ENCODE results near the gene CORT. TPM values are rescaled to one million over a fixed set of nuclear protein-coding genes. Genes with fewer than 3 reads are reported as not detected.
A peak's percentile ranks its signal among the peaks of the same experiment; 100 is the strongest.
"Not testable (repeated sequence)": the region's sequence is repeated elsewhere in the genome, so short reads cannot be mapped to it uniquely, and the experiment has no call there.

CORT gene
- total RNA-seq, 6 donors from 2014 or later = 0.26 to 0.59 TPM; not detected in 4

DNA sequence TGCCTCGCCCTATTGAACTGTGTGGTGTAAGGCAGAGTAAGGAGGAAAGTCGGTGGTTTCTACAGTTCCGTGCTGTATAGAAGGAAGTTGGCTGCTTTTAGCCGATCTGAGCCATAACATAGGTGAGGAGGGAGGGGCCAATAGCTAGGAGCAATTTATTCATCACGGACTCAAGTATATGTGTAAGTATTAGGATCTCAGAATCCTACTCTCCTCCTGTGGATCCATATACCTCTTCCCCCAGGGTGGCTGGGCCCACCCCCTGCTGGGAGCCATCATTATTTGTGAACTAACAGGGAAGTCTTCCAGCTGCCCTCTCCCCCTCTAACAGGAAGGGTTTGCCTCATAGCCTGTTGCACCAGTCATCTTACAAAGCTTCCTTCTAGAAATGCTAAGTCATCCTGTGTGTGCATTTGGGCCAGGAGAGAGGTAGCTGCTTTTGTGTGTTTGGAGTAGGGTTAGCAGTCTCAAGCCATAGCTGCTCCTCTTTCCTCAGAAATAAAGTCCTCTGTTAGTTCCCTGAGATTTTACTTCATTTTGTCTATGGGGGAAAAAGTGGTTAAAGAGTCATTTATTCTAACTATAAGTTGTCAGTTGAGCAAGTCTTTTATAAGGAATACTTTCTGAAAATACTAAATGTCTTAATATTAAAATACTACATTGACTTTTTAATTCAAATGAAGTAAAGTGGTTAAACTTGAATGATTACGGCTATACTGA lies 34.5 kb upstream of the CORT start:
- Histone ChIP-seq H3K27me3 (no peaks in the 10 kb centered on the region), H3K4me1 (peaks cover 0 to 10% (median 0%) of the 10 kb centered on the region in 4 donors), H3K36me3 (peaks cover 32 to 95% (median 83%) of the 10 kb centered on the region in 4 donors), H3K4me3 (no peak overlapping the region), H3K9me3 (no peaks in the 10 kb centered on the region), H3K27ac (peak overlapping the region; percentile 57 to 83 (median 72))
- peak in 1 of 2 donors; percentile 67 for DNase-seq
- 60 to 63% methylated on average over 6 of the region's 6 CpGs for WGBS, 2 donors
- TF ChIP-seq EP300 (IDR thresholded peaks at IDR 0.05) (peak in 1 of 4 donors; percentile 48), POLR2AphosphoS5 (IDR thresholded peaks at IDR 0.05) (peak; percentile 57 to 68), POLR2A (IDR thresholded peaks at IDR 0.05) (peak in 1 of 4 donors; percentile 24)
- TF ChIP-seq, protein P1, sequence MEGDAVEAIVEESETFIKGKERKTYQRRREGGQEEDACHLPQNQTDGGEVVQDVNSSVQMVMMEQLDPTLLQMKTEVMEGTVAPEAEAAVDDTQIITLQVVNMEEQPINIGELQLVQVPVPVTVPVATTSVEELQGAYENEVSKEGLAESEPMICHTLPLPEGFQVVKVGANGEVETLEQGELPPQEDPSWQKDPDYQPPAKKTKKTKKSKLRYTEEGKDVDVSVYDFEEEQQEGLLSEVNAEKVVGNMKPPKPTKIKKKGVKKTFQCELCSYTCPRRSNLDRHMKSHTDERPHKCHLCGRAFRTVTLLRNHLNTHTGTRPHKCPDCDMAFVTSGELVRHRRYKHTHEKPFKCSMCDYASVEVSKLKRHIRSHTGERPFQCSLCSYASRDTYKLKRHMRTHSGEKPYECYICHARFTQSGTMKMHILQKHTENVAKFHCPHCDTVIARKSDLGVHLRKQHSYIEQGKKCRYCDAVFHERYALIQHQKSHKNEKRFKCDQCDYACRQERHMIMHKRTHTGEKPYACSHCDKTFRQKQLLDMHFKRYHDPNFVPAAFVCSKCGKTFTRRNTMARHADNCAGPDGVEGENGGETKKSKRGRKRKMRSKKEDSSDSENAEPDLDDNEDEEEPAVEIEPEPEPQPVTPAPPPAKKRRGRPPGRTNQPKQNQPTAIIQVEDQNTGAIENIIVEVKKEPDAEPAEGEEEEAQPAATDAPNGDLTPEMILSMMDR (IDR thresholded peaks at IDR 0.05) = no peak
- ATAC-seq (ENCODE audit: low FRiP score in 2 of 2) = peak; percentile 83 to 87

DNA sequence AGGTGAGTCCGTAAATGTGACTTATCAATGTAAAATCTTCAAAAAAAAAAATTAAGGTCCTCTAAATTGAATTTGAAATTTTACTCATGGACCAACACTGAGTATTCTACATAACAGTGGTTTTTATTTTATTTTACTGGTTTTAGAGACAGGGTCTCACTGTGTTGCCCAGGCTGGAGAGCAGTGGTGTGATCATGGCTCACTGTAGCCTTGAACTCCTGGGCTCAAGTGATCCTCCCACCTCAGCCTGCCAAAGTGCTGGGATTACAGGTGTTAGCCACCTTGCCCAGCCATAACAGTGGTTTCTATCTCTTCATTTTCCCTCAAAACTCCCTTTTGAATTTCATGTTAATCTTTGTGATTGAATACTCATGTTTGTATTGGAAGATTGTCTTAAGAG lies 33.9 kb upstream of the CORT start:
- WGBS, 2 donors = 90 to 96% methylated on average over 1 of the region's 1 CpG
- not testable (repeated sequence) for ATAC-seq (ENCODE audit: low FRiP score in 2 of 2); H3K9me3 ChIP-seq; H3K27me3 ChIP-seq; DNase-seq; H3K4me3 ChIP-seq
- H3K36me3 ChIP-seq = peaks cover 32 to 95% (median 84%) of the 10 kb centered on the region in 4 donors
- peaks cover 0 to 10% (median 0%) of the 10 kb centered on the region in 4 donors for H3K4me1 ChIP-seq
- peak overlapping the region; percentile 57 to 83 (median 72) for H3K27ac ChIP-seq

DNA sequence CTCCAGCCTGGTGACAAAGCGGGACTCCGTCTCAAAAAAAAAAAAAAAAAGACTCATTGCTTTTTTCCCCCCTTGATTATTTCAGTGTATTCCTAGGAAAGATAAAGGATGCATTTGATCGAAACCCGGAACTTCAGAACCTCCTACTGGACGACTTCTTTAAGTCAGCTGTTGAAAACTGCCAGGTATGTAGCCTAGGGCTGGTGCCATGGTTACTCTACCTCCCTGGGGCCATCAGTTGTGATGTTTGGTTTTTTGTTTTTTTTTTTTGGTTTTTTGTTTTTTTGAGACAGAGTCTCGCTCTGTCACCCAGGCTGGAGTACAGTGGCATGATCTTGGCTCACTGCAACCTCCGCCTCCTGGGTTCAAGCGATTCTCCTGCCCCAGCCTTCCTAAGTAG lies 31.1 kb upstream of the CORT start:
- 96 to 97% methylated on average over 8 of the region's 8 CpGs for WGBS, 2 donors
- DNase-seq; H3K27me3 ChIP-seq; H3K27ac ChIP-seq; H3K4me3 ChIP-seq; ATAC-seq (ENCODE audit: low FRiP score in 2 of 2); H3K9me3 ChIP-seq: not testable (repeated sequence)
- Histone ChIP-seq H3K36me3 (peaks cover 22 to 75% (median 59%) of the 10 kb centered on the region in 4 donors), H3K4me1 (peaks cover 0 to 10% (median 0%) of the 10 kb centered on the region in 4 donors)

DNA sequence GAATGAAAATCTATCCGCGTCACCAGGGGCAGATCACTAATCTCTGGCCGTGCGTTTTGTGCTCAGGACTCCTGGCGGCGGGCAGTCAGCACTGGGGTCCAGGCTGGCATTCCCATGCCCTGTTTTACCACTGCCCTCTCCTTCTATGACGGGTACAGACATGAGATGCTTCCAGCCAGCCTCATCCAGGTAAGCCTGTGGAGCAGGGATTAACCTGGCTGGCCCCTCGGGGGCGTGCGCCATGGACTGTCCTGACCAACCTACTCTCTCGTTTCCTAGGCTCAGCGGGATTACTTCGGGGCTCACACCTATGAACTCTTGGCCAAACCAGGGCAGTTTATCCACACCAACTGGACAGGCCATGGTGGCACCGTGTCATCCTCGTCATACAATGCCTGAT lies 30.5 kb upstream of the CORT start:
- H3K36me3 ChIP-seq = peaks cover 19 to 71% (median 54%) of the 10 kb centered on the region in 4 donors
- peaks cover 0 to 6% (median 0%) of the 10 kb centered on the region in 4 donors for H3K4me1 ChIP-seq
- H3K27ac ChIP-seq = no peak overlapping the region
- ATAC-seq (ENCODE audit: low FRiP score in 2 of 2) = no peak
- TF ChIP-seq EP300 (IDR thresholded peaks at IDR 0.05) (no peak), POLR2A (IDR thresholded peaks at IDR 0.05) (no peak), POLR2AphosphoS5 (IDR thresholded peaks at IDR 0.05) (no peak)
- TF ChIP-seq, protein P1 (IDR thresholded peaks at IDR 0.05) = no peak
- no peaks in the 10 kb centered on the region for H3K27me3 ChIP-seq
- 95% methylated on average over 15 of the region's 15 CpGs for WGBS, 2 donors
- H3K9me3 ChIP-seq = no peaks in the 10 kb centered on the region
- no peak overlapping the region for H3K4me3 ChIP-seq
- peak in 1 of 2 donors; percentile 64 for DNase-seq

DNA sequence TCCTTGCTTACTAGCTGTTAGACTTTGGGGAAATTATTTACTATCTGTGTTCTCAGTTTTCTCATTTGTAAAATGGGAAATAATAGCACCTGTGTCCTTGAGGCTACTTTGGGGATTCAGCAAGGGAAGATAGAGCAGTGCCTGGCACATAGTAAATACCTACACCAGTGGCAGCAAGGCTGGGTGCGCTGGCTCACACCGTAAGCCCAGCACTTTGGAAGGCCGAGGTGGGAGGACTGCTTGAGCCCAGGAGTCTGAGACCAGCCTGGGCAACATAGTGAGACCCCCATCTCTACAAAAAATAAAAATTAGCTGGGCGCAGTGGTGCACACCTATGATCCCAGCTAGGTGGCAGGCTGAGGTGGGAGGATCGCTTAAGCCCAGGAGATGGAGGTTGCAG lies 28.2 kb upstream of the CORT start:
- Histone ChIP-seq H3K27ac (no peak overlapping the region), H3K27me3 (no peaks in the 10 kb centered on the region), H3K4me1 (no peaks in the 10 kb centered on the region), H3K9me3 (no peaks in the 10 kb centered on the region), H3K36me3 (peaks cover 19 to 50% (median 43%) of the 10 kb centered on the region in 4 donors), H3K4me3 (no peak overlapping the region)
- DNase-seq (no peak), ATAC-seq (ENCODE audit: low FRiP score in 2 of 2) (no peak)
- WGBS, 2 donors = 96 to 98% methylated on average over 4 to 5 of the region's 5 CpGs
- TF ChIP-seq, protein P1 (IDR thresholded peaks at IDR 0.05) = no peak
- TF ChIP-seq EP300 (IDR thresholded peaks at IDR 0.05) (no peak), POLR2A (IDR thresholded peaks at IDR 0.05) (no peak), POLR2AphosphoS5 (IDR thresholded peaks at IDR 0.05) (no peak)

DNA sequence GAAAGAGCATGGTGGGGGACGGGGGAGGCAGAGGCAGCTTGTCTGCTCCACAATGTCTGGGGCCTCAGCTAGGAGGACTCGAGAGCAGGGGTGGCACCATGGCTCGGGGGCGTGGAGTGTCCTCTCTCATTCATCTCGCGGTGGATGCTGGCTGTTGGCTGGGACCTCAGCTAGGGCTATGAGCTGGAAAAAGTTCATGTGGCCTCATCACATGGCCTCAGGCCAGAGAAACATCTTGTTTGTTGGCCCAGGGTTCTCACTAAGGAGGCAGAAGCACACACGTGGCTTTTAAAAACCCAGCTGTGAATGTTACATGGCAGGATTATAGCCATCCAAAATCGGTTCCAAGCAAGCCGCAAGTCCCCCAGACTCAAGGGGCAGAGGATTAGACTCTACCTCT lies 25.8 kb upstream of the CORT start:
- Histone ChIP-seq H3K9me3 (no peaks in the 10 kb centered on the region), H3K4me1 (peaks cover 0 to 6% (median 4%) of the 10 kb centered on the region in 4 donors), H3K27me3 (no peaks in the 10 kb centered on the region), H3K27ac (no peak overlapping the region), H3K4me3 (no peak overlapping the region), H3K36me3 (peaks cover 14 to 26% (median 21%) of the 10 kb centered on the region in 4 donors)
- ATAC-seq (ENCODE audit: low FRiP score in 2 of 2) (peak in 1 of 2 donors; percentile 75), DNase-seq (peak in 1 of 2 donors; percentile 37)
- no peak for TF ChIP-seq POLR2A (IDR thresholded peaks at IDR 0.05)
- TF ChIP-seq POLR2AphosphoS5 (IDR thresholded peaks at IDR 0.05) = no peak
- TF ChIP-seq EP300 (IDR thresholded peaks at IDR 0.05) = no peak
- TF ChIP-seq, protein P1 (IDR thresholded peaks at IDR 0.05) = no peak
- WGBS, 2 donors = 71 to 72% methylated on average over 6 to 9 of the region's 9 CpGs
